HepG2 (cell line): ENCODE results near the gene EGFL8. TPM values are rescaled to one million over a fixed set of nuclear protein-coding genes. Genes with fewer than 3 reads are reported as not detected.

ENCODE experiments used
- EHMT2 ChIP-seq: fragments of 200-600 bp; sonication (generic); IDR thresholded peaks from 2 replicates; pipeline ENCODE4 v1.7.0; 2017; ENCODE audit warnings: antibody characterized with exemption, low read depth, low read length, borderline replicate concordance
- FOXO1 ChIP-seq: sonication (generic); formaldehyde crosslinking; IDR thresholded peaks from 2 replicates; pipeline ENCODE4 v1.4.0; 2020; ENCODE audit warnings: missing genetic modification reagents
- KDM3A ChIP-seq: IDR thresholded peaks from 2 replicates; pipeline ENCODE4 v1.6.1; 2018; ENCODE audit warnings: low read depth, missing compliant biosample characterization
- KLF12 ChIP-seq: sonication (generic); formaldehyde crosslinking; IDR thresholded peaks from 2 replicates; pipeline ENCODE4 v1.4.0; 2020; ENCODE audit warnings: missing genetic modification reagents, borderline replicate concordance
- KLF16 ChIP-seq, 2 experiments: sonication (generic) in 1 of 2; formaldehyde crosslinking in 1 of 2; IDR thresholded peaks; 2 replicates each; pipeline versions ENCODE4 v1.6.1 to v1.8.0; 2016 to 2023; ENCODE audit warnings: missing genetic modification reagents in 2 of 2, missing compliant biosample characterization in 1 of 2
- MAFF ChIP-seq: IDR thresholded peaks from 2 replicates; pipeline ENCODE4 v1.6.1; 2011; ENCODE audit warnings: low read depth, low read length, improper control_type of control experiment
- NR2F1 ChIP-seq, 2 experiments: fragments of 450-650 bp in 1 of 2; formaldehyde crosslinking in 1 of 2; IDR thresholded peaks; 2 replicates each; pipeline versions ENCODE4 v1.5.0 to v1.6.1; 2016 to 2020; ENCODE audit warnings: mild to moderate bottlenecking in 1 of 2, missing compliant biosample characterization in 1 of 2, missing genetic modification reagents in 1 of 2, moderate library complexity in 1 of 2
- PATZ1 ChIP-seq: sonication (generic); formaldehyde crosslinking; IDR thresholded peaks from 2 replicates; pipeline ENCODE4 v1.4.0; 2020; ENCODE audit warnings: missing genetic modification reagents
- POLR2A ChIP-seq, 2 experiments: IDR thresholded peaks; 2 replicates each; pipeline ENCODE4 v1.6.1; 2011; ENCODE audit warnings: low read depth in 2 of 2, low read length in 2 of 2, mild to moderate bottlenecking in 1 of 2, moderate library complexity in 1 of 2; ENCODE audit not compliant: insufficient read depth in 1 of 2
- PPARG ChIP-seq: conservative IDR thresholded peaks from 2 replicates; pipeline ENCODE4 v1.6.1; 2016; ENCODE audit warnings: missing biosample characterization, missing genetic modification reagents
- SNAPC2 ChIP-seq: sonication (generic); formaldehyde crosslinking; IDR thresholded peaks from 2 replicates; pipeline ENCODE4 v1.8.1; 2022; ENCODE audit warnings: mild to moderate bottlenecking, missing genetic modification reagents
- SRF ChIP-seq: IDR thresholded peaks from 2 replicates; pipeline ENCODE4 v1.6.1; 2011; ENCODE audit warnings: mild to moderate bottlenecking, low read depth, low read length, moderate library complexity
- STAG1 ChIP-seq: sonication (generic); formaldehyde crosslinking; IDR thresholded peaks from 2 replicates; pipeline ENCODE4 v1.4.0; 2020; ENCODE audit warnings: missing genetic modification reagents
- TOE1 ChIP-seq: sonication (generic); formaldehyde crosslinking; IDR thresholded peaks from 2 replicates; pipeline ENCODE4 v1.4.0; 2020; ENCODE audit warnings: mild to moderate bottlenecking, missing genetic modification reagents
- WIZ ChIP-seq: sonication (generic); formaldehyde crosslinking; IDR thresholded peaks from 2 replicates; pipeline ENCODE4 v1.5.1; 2020; ENCODE audit warnings: mild to moderate bottlenecking, missing genetic modification reagents
- XBP1 ChIP-seq: sonication (generic); formaldehyde crosslinking; IDR thresholded peaks from 2 replicates; pipeline ENCODE4 v1.5.0; 2020; ENCODE audit warnings: missing genetic modification reagents
- ZKSCAN8 ChIP-seq: IDR thresholded peaks from 2 replicates; pipeline ENCODE4 v1.6.1; 2016; ENCODE audit warnings: borderline replicate concordance, missing genetic modification reagents, missing compliant biosample characterization
- ZNF225 ChIP-seq: sonication (generic); formaldehyde crosslinking; IDR thresholded peaks from 2 replicates; pipeline ENCODE4 v1.4.0; 2020; ENCODE audit warnings: mild to moderate bottlenecking, missing genetic modification reagents
- ZNF333 ChIP-seq: sonication (generic); formaldehyde crosslinking; IDR thresholded peaks from 2 replicates; pipeline ENCODE4 v1.4.0; 2020; ENCODE audit warnings: mild to moderate bottlenecking, missing genetic modification reagents, borderline replicate concordance
- ZNF34 ChIP-seq: sonication (generic); formaldehyde crosslinking; IDR thresholded peaks from 2 replicates; pipeline ENCODE4 v1.4.0; 2020; ENCODE audit warnings: mild to moderate bottlenecking, missing genetic modification reagents, borderline replicate concordance
- ZNF550 ChIP-seq: sonication (generic); formaldehyde crosslinking; IDR thresholded peaks from 2 replicates; pipeline ENCODE4 v1.4.0; 2020; ENCODE audit warnings: mild to moderate bottlenecking, missing genetic modification reagents, borderline replicate concordance
- ZNF597 ChIP-seq: sonication (generic); formaldehyde crosslinking; IDR thresholded peaks from 2 replicates; pipeline ENCODE4 v1.5.0; 2020; ENCODE audit warnings: missing genetic modification reagents
- ZNF605 ChIP-seq: sonication (generic); formaldehyde crosslinking; IDR thresholded peaks from 2 replicates; pipeline ENCODE4 v1.8.0; 2022; ENCODE audit warnings: mild to moderate bottlenecking, missing genetic modification reagents
- ZNF768 ChIP-seq: sonication (generic); formaldehyde crosslinking; IDR thresholded peaks from 2 replicates; pipeline ENCODE4 v1.4.0; 2020; ENCODE audit warnings: missing genetic modification reagents
- ZNF839 ChIP-seq: sonication (generic); formaldehyde crosslinking; IDR thresholded peaks from 2 replicates; pipeline ENCODE4 v1.4.0; 2020; ENCODE audit warnings: missing genetic modification reagents, mild to moderate bottlenecking, borderline replicate concordance
- polyA plus RNA-seq, 8 experiments: library from polyadenylated mRNA; depleted of rRNA in 3 of 8; stranded (reverse) in 7 of 8; unstranded in 1 of 8; fragments of >200 nt; fragmentation: Illumina TruSeq in 4 of 8; extraction: Trizol in 4 of 8; gene quantifications; 2 replicates each; pipeline versions ENCODE4 v1.2.1 to v1.2.3, GENCODE V29; 2011 to 2016; ENCODE audit warnings: low read depth in 4 of 8, missing spikeins in 1 of 8, mixed read lengths in 1 of 8; ENCODE audit not compliant: insufficient read depth in 1 of 8
- total RNA-seq, 5 experiments: library from RNA; depleted of rRNA; stranded (reverse); fragments of >200 nt; fragmentation: Illumina TruSeq; extraction: Trizol; gene quantifications; 2 replicates each; pipeline ENCODE4 v1.2.3, GENCODE V29; 2016; ENCODE audit warnings: low read depth in 1 of 5
- TF ChIP-seq, protein P1 (sequence below): sonication (generic); formaldehyde crosslinking; IDR thresholded peaks from 2 replicates; pipeline ENCODE4 v1.4.0; 2020; ENCODE audit warnings: missing genetic modification reagents

EGFL8 gene
- total and polyA plus RNA-seq, 2 of the 13 experiments (the other 11 are each of a cell fraction or from before 2014, with no cell fraction given) = 10.0 to 11.5 TPM

GRCh38 chr6:32118782-32119628 is 45.4 kb upstream of the EGFL8 start (continued):
- TF ChIP-seq ZNF768 (CRISPR knock-in tag) (peak; percentile 57; the same call in 1 of the 2 replicates), ZNF333 (CRISPR knock-in tag) (0 out of 2 replicates have a peak, but pooled peaks have one; percentile 32), XBP1 (peak; percentile 65; the same call in 1 of the 2 replicates), ZNF550 (CRISPR knock-in tag) (no peak), ZNF605 (CRISPR knock-in tag) (peak; percentile 44; the same call in 1 of the 2 replicates), NR2F1 (CRISPR knock-in tag; IDR thresholded peaks at IDR 0.05) (peak in 1 of 2 experiments; percentile 14; a peak in 1 of 4 replicates), SRF (peak; percentile 41; the same call in 1 of the 2 replicates), ZNF34 (CRISPR knock-in tag) (0 out of 2 replicates have a peak, but pooled peaks have one; percentile 64), PPARG (CRISPR knock-in tag) (peak; percentile 44; the same call in 1 of the 2 replicates), MAFF (no peak), ZNF597 (CRISPR knock-in tag) (0 out of 2 replicates have a peak, but pooled peaks have one; percentile 23), SNAPC2 (CRISPR knock-in tag) (0 out of 2 replicates have a peak, but pooled peaks have one; percentile 38), ZNF225 (peak; percentile 33; the same call in 1 of the 2 replicates), WIZ (peak; percentile 64; the same call in 1 of the 2 replicates), POLR2A (IDR thresholded peaks at IDR 0.05; ENCODE audit: insufficient read depth in 1 of 2, low read depth in 2 of 2, low read length in 2 of 2) (peak in 1 of 2 experiments; percentile 63; a peak in 3 of 4 replicates), KDM3A (CRISPR knock-in tag) (peak; percentile 49; the same call in 1 of the 2 replicates), PATZ1 (peak; percentile 47; the same call in 1 of the 2 replicates), TOE1 (CRISPR knock-in tag) (0 out of 2 replicates have a peak, but pooled peaks have one; percentile 14), KLF16 (CRISPR knock-in tag; IDR thresholded peaks at IDR 0.05) (peak in 1 of 2 experiments; percentile 80; a peak in 2 of 4 replicates), STAG1 (peak; percentile 94), ZKSCAN8 (CRISPR knock-in tag) (0 out of 2 replicates have a peak, but pooled peaks have one; percentile 46), EHMT2 (no peak), FOXO1 (CRISPR knock-in tag) (0 out of 2 replicates have a peak, but pooled peaks have one; percentile 9), KLF12 (CRISPR knock-in tag) (peak; percentile 95), ZNF839 (CRISPR knock-in tag) (no peak)
- TF ChIP-seq, protein P1, sequence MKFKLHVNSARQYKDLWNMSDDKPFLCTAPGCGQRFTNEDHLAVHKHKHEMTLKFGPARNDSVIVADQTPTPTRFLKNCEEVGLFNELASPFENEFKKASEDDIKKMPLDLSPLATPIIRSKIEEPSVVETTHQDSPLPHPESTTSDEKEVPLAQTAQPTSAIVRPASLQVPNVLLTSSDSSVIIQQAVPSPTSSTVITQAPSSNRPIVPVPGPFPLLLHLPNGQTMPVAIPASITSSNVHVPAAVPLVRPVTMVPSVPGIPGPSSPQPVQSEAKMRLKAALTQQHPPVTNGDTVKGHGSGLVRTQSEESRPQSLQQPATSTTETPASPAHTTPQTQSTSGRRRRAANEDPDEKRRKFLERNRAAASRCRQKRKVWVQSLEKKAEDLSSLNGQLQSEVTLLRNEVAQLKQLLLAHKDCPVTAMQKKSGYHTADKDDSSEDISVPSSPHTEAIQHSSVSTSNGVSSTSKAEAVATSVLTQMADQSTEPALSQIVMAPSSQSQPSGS (CRISPR knock-in tag) = peak; percentile 39; the same call in 1 of the 2 replicates
